ENCODE data around the gene EPB41L5.
"Not testable (repeated sequence)": the region's sequence is repeated elsewhere in the genome, so short reads cannot be mapped to it uniquely, and the experiment has no call there.

The EPB41L5 gene

DNA sequence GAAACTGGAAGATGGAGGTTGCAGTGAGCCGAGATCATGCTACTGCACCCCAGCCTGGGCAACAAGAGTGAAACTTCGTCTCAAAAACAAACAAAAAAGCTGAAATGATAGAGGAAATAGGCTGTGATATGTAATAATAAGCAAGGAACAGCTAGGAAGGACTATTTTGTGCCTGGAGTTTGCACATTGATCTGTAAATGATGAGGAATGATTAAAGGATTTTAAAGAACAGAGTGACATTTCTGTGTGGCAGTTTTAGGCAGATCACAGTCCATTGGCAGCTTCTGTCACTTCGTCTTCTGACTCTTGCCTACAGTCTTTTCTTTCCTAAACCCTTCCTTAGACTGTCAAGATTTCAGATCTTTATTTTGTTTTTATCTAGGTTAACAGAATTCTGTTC is 19.4 kb downstream of the EPB41L5 start:
- no peak for DNase-seq

DNA sequence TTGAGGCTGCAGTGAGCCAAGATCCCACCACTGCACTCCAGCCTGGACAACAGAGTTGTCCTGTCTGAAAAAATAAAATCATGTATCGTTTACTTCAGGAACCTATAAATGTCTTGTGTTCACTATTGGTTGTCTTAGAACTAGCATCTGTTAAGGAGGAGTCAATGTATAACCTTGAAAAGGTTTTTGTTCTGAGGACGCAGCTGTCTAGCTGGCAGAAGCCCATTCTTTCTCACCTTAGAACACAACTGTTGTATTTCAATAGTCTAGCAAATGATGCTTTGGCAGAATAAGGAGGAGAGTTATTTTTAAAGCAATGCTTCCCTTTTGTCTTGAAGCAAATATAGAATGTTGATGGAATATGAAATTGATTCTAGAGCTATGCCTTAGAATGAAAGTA is 21.1 kb downstream of the EPB41L5 start:
- DNase-seq: no peak

DNA sequence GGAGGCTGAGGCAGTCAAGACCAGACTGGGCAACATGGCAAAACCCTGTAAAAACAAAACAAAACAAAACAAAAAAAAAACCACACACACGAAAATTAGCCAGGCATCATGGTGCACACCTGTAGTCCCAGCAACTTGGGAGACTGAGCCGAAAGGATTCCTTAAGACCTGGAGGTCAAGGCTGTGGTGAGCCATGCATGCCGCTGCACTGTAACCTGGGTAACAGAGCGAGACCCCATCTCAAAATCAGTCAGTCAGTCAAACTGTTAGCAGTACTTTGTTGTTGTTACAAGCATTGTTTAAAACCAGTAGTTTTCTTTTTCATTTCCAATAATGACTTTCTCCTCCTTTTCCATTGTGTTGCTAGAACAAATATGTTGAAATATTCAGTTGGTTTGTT is 21.7 kb downstream of the EPB41L5 start:
- DNase-seq: no peak

DNA sequence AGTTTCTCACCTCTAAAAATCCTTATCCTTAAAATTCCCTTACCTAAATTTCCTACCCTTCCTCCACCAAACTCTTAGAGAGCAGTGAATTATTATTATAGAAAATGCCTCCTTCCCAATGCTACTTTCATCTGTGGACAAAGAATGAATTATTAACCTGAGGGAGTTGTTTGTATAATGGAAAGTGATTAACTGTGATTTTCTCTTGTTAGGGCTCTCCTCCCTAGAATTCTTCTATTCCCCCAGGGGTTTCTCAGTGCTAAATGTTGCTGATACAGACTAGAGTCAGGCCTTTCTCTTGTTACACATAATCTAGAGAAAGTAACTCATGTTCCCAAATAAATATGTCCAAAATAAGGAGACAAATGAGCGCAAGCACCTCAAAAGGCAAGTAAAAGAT is 23.3 kb downstream of the EPB41L5 start:
- DNase-seq: no peak

DNA sequence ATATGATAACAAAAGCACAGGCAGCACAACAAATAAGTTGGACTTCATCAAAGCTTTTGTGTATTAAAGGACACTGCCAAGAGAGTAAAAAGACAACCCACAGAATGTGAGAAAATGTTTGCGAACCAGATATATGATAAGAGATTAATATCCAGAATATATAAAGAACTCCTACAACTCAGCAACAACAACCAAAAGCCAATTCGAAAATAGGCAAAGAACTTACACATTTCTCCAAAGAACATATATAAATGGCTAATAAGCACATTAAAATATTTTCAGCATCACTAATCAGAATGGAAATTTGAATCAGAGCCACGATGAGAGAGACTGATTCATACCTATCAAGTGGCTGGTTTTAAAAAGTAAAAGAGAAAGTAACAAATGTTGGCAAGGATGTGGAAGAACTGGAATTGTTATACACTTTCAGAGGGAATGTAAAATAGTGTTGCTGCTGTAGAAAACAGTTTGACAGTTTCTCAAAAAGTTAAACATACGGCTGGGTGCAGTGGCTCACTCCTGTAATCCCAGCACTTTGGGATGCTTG is 25.2 kb downstream of the EPB41L5 start:
- DNase-seq: no peak

DNA sequence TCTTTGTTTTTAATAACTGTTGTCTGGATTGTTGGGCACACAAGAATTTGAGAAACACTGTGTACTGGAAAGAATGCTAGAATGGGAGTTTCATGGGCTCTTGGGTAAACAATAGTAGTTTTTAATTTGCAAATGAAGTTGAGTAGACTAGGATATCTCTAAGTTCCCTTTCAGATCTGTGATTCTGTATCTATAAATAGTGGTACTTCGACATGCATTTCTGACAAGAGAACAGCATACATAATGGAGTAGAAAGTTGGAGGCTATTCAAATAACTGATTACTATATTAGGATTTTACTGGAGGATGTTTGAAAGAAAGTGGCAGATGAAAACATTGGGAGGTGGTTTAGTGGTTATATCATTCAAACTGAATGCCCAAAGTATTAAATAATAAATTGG is 29.5 kb downstream of the EPB41L5 start:
- DNase-seq: no peak

DNA sequence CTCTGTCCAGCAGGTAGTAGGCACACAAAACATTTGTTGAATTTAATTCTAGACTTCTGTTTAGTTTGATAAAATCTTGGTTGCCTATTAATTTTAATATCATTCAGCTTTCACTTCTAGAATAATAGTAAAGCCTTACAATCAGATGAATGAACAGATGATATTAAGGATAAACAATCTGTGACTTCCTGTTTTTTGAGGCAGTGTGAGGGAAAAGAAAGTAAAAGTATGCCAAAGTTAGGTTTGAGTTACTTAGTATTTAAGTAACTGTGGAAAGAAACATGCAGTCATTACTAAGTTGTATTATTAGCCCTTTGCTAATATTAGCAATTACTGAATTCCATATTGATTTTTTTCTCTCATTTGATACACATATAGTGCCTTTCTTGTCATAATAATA is 31.5 kb downstream of the EPB41L5 start:
- no peak for DNase-seq

DNA sequence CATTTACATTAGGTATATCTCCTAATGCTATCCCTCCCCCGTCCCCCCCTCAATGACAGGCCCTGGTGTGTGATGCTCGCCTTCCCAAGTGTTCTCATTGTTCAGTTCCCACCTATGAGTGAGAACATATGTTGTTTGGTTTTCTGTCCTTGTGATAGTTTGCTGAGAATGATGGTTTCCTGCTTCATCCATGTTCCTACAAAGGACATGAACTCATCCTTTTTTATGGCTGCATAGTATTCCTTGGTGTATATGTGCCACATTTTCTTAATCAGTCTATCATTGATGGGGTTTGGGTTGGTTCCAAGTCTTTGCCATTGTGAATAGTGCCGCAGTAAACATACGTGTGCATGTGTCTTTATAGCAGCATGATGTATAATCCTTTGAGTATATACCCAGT is 32.9 kb downstream of the EPB41L5 start:
- DNase-seq: not testable (repeated sequence)

DNA sequence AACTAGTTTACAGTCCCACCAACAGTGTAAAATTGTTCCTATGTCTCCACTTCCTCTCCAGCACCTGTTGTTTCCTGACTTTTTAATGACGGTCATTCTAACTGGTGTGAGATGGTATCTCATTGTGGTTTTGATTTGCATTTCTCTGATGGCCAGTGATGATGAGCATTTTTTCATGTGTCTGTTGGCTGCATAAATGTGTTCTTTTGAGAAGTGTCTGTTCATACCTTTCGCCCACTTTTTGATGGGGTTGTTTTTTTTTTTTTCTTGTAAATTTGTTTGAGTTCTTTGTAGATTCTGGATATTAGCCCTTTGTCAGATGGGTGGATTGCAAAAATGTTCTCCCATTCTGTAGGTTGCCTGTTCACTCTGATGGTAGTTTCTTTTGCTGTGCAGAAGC is 33.4 kb downstream of the EPB41L5 start:
- DNase-seq: not testable (repeated sequence)

DNA sequence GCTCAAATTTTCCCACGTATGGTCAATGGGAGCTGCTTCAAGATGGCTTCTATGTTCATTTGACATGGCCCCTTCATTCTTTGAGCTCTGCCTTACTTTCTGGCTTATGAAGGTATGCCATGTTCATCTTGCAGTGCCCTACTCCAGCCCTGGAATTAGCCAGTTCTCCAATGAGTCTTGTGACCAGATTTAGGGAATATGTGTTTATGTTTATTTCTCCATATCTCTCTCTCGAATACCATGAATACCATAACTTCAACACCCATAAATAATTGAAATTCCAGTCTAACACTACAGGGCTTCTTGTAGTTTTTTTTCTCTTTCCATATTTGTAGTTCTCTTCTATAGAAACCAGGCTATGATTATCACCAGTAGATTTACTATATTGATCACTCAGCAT is 39.7 kb downstream of the EPB41L5 start:
- DNase-seq: no peak

DNA sequence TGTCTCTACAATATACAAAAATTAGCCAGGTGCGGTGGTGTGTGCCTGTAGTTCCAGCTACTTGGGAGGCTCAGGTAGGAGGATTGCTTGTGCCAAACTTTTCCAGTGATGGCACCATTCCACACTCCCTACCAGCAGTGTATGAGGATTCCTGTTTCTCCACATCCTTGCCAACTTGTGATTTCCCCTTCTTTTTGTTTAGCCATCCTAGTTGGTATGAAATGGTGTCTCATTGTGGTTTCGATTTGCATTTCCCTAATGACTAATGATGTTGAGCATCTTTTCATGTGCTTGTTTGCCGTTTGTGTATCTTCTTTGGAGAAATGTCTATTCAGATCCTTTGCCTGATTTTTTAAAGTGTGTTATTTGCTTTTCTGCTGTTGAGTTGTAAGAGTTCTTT is 41.0 kb downstream of the EPB41L5 start:
- no peak for DNase-seq

DNA sequence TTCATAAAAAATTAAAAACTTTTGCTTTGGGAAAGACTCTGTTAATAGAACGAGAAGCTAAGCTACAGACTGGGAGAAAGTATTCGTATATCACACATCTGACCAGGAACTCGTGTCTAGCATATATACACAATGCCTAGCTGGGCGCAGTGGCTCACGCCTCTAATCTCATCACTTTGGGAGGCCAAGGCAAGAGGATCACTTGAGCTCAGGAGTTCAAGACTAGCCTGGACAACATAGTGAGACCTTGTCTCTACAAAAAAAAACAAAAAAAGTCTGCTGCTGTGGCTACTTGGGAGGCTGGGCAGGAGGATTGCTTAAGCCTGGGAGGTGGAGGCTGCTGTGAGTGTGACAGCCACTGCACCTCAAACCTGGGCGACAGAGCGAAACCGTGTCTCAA is 46.6 kb downstream of the EPB41L5 start:
- DNase-seq: no peak

DNA sequence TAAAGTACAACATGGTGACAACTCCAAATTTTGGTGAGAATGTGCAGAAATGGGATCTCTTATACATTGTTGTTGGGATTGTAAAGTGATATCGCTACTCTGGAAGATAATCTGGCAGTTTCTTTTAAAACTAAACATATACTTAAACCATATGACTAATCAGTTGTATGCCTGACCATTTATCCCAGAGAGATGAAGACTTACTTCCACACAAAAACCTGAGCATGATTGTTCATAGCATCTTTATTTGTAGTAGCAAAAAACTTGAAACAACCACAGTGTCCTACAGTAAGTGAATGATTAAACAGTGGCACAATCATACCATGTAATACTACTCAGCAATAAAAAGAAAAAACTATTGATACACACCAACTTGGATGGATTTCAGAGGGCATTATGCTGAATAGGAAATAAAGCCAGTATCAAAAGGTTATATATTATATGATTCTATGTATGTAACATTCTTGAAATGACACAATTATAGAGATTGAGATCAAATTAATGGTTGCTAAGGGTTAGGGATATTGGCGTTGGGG is 47.3 kb downstream of the EPB41L5 start:
- no peak for DNase-seq

DNA sequence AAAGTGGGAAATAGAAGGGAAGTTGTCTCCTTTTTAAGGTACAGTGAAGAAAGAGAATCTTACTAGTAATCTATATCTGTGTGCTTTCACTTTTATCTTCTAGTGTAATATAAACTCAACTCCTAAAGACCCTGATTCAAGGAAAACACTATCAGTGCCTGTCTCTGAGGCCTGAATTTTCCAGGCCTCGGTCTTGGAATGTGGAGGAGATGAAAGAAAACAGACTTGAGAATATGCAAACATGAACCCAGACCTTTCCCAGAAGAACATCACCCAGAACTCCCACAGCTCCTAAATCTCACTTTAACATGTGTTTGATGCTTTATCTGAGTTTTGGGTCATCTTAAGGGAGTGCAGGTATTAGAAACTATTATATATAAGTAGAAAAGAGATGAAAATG is 51.8 kb downstream of the EPB41L5 start:
- no peak for DNase-seq

DNA sequence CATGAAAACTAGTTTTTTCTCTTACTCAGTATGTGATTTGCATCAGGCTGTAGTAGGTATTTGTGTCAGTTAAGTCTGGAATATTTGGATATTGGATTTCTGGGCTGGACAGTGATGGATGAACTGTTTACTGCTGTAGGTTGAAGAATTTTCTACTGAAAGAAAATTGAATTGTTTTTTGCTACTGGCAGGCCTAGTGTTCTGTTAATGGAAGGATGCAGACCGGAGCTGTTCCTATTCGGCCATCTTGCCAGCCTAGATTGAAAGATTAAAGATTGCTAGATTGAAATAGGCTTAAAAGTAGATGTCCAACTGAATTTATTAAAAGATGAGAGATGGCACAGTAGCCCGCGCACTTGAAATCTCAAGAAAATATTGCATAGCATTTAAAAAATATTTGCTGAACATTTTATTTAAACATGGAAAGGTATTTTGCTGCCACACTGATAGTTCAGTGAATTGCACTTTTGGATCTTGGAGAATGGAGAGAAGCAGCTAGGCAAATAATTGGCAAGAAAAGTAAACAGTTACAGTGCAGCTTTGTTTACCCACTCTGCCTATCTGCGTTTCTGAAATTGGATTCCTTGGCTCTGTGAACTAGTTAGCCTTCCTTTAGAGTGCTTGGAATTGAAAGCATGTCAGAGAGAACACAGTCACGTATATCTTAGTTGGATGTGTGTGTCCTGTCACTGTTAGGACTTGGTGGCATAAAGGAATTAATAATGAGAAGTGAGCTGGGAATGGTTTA is 54.1 kb downstream of the EPB41L5 start:
- no peak for DNase-seq

DNA sequence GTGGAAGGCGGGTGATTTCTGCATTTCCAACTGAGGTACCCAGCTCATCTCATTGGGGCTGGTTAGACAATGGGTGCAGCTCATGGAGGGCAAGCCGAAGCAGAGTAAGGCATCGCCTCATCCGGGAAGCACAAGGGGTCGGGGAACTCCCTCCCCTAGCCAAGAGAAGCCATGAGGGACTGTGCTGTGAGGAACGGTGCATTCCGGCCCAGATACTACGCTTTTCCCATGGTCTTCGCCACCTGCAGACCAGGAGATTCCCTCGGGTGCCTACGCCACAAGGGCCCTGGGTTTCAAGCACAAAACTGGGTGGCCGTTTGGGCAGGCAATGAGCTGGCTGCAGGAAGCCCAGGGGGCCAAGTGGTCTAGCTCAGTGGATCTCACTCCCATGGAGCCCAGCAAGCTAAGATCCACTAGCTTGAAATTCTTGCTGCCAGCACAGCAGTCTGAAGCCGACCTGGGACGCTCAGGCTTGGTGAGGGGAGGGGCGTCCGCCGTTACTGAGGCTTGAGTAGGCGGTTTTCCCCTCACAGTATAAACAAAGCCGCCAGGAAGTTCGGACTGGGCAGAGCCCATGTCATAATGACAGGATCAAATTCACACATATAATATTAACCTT is 55.3 kb downstream of the EPB41L5 start:
- not testable (repeated sequence) for DNase-seq

DNA sequence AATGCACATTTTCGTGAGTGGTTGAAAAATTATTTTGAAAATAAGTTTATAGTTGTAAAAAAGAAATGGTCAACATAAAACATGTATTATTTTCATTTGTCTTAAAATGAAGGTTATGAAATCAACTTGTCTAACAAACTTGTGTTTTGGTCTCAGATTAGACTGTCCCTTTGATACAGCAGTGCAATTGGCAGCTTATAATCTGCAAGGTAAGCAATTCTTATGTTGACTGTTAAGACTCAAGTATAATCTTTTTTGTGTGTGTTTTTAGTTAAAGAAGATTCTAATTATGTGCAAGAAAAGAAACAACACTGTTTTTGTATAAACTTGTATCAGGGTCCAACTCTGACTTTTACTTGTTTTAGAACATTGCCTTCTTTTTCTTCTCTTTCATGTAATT is 62.7 kb downstream of the EPB41L5 start:
- no peak for DNase-seq

DNA sequence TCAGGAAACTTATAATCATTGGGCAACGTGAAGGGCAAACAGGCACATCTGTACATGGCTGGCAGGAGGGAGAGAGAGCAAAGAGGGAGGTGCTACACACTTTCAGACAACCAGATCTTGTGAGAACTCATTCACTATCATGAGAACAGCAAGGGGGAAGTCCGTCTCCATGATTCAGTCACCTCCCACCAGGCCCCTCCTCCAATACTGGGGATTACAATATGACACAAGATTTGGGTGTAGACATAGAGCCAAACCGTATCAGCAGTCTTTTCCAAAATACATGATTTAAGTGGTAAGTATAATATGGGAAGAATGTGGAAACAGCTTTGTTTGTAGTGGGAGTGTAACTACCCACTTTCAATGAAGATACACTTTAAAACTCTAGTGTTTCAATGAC is 65.0 kb downstream of the EPB41L5 start:
- DNase-seq: no peak

DNA sequence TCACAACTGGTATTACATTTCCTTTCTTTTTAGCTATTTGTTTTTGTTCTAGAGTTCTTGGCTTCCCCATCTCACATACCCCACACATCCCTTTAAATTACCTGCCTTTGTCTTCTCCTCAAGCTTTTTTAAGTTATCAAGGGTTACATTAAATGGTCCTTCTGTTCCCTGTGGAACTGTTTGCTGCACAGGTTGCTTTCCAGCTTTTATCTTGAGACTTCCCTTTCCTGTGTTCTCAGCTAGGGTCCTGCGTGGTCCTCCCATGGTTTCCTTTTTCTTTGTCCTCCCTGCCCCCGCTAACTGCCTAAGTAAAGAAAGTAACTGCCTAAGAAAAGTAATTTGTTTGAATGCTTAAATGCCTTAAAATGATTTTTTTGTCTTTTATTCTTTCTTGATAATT is 66.8 kb downstream of the EPB41L5 start:
- no peak for DNase-seq

DNA sequence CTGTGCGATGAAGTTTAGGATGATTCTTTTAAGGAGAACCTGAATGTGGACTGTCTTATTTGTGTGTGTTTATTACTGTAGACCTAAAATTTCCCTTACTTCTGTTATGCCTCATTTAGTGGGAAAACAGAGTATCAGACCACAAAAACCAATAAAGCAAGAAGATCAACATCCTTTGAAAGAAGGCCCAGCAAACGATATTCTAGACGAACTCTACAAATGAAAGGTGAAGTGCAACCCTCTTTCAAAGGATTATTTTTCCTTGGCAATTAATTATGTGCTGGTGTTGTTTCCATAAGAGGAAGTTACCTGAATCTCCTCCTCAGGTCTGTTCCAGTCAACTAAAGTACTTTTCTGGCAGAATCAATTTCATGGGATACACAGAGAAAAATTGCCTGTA is 78.6 kb downstream of the EPB41L5 start:
- DNase-seq: no peak

DNA sequence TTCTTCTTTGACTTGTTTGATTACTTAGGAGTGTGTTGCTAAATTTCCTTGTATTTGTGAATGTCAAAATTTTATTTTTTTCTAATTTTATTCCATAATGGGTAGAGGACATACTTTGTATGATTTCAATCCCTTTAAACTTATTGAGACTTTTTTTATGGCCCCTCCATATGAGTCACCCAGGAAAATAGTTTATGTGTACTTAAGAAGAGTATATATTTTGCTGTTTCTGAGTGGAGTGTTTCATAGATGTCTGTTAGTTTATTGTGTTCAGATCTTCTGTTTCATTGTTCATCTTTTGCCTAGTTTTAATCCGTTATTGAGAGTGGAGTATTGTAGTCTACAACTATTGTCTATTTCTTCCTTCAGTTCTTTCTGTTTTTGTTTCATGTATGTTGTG is 81.9 kb downstream of the EPB41L5 start:
- no peak for DNase-seq

DNA sequence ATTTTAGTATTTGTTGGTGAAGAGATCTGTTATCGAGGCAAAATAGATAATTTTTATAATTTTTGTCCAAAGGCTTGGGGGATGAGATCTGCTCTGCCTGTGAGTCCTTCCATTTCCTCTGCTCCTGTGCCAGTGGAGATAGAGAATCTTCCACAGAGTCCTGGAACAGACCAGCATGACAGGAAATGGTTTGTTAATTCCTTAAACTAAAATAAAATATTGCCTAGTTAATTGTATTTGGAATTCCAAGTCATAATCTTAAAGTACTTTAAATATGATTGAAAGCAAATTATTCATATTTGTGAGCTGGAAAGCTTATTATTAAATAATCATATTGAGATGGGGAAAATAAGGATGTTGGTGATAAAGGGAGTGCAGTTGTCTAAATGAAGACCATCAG is 87.8 kb downstream of the EPB41L5 start:
- DNase-seq: no peak

DNA sequence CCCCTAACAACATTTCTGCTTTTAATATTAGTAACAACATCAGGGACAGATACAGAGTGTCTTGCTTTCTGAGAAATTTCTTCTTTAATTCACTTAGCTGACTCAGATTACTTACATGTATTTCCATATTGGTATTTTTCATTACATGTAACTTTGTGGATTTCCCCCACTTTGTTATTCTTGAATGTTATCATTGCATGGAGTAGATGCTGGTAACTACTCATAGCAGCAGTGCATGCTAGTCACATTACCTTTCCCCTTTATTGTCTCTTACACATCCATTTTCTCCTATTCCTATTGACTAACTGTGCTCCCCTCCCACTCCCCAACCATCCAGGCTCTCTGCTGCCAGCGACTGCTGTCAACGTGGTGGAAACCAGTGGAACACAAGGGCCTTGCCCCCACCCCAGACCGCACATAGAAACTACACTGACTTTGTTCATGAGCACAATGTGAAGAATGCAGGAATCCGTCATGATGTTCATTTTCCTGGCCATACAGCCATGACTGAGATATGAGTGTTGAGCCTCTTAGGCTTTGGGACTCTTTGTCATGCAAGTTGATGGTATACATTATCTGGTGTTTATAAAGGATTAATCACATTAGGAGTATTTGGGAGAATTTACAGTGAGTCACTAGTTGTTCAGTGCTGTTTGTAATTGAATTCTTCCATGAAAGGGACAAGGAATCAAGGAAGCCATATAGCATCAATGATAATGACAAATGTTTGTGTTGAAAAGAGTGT is 91.0 kb downstream of the EPB41L5 start:
- DNase-seq: no peak

DNA sequence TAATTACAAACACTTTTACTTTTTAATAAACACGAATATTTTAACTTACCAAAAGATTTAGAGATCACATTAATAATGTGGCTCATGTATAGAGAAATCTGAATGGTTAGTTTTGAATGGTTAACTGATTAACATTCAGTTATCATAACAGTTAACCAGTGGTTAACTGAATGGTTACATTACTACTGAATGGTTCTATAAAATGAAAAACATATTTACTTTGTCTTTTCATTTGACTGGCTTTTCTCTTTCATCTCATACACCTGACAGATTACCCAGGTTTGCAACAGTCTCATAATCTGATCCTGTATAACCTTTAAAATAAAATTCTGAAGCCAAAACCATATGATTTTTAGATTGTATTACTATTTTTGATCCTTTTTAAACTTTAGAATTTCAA is 91.9 kb downstream of the EPB41L5 start:
- DNase-seq: no peak

Measured in CD4-positive, alpha-beta T cell treated with Interleukin-21 for 1 hour (primary cell).